ENCODE measurements around the gene WDR93.

Gene WDR93

DNA sequence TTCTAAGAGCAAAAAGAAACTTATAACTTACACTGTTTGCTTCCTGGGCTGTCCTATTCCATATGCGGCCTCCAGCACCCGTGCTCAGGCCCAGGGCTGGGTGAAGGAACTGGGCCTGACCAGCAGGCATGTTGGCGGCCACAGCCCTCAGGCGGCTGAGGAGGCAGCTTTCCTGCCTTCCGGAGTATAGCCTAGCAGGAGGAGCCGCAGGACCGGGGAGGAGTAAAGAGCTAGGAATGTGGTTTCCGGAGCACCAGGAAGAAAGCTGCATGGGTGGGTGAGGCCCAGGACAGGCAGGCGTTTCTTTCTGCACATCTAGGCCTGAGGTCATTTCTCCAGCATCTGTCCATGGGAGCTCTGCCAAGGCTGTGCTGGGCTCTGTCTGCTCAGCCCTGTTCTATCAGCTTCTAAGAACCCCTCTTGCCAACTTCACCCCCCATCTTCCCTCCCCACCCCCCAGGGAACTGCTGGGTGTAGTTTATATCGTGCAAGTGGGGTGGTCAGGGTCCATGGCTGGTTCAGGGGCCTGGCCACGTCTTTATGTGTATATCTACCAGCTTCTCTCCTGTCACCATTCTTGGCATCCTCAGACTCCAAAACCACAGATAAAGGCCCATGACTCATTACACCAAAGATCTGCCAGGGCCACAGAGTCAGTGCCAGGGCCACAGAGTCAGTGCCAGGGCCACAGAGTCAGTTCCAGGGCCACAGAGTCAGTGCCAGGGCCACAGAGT lies 27.6 kb upstream of the WDR93 start:
- no peak for DNase-seq

DNA sequence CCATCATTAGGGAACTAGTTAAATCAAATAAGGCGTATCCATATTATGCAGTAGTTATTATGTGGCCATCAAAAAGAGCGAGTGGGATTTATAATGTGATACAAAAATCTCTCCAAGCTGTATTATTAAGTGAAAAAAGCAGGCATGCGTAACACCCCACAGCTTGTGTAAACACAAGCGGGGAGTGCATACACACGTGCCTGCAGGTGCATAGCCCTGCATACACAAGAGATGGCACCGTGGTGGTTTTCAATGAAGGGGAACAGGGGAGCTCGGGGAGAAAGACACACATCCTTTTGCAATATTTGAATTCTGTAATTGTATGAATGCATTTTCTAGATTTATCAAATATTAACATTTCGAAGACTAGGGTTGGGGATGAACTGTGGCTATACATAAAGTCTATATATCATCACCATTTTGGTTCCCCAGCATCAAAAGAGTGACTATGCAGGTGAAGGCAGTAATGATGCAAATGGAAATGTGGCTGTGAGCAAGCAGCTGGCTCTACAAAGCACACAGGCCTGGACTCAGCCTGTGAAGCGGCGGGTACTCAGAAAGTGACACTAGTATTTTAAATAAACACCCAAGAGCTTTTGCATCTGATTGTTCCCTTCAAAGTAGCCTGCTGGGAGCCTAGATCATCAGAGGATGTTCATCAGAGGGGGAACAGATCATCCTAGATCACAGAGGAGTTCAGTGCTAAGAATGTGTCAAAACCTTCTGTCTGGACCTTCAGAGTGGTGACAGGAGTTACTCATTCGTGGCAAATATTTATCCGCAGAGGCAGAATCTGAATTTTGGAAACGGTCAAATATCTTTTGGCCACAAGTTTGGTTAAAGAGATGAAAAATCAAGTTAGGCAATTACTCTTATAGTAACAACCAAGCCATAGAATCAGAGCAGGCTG lies 25.9 kb upstream of the WDR93 start:
- peak; percentile 69 to 89 (median 84) for DNase-seq

DNA sequence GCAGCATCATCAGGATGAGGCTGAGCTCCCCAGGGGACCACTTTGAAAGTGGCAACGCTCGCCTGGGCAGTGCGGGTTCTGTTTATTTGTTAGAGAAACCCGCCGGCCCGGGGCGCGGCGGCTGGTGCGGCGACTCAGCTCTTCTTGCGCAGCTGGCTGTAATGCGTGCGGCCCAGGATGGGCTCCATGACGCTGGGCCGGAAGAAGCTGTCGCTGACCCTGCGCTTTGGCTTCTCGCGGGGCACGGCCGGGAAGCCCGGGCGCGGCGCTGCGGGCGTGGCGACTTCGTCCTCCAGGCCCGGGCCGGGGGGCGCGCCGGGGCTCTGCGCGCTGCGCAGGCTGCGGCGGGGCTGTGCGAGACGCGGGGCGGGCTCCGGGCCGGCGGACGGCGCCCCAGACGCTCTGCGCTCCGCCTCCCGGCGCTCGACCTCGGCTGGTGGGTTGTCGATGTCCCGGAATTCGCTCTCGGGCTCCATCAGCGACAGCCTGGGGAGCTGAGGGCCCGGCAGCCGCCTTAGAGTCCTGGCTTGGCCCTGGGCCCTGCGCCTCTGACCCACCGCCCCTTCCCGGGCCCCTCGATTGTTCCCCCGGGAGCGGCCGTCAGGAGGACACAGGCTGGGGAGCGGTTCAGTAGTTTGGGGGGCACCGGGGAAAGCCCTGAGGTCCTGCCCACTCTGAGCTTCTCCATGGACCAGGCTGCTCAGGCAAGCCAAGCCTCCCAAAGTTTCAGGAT lies 25.0 kb upstream of the WDR93 start:
- peak; percentile 34 to 70 (median 60) for DNase-seq

DNA sequence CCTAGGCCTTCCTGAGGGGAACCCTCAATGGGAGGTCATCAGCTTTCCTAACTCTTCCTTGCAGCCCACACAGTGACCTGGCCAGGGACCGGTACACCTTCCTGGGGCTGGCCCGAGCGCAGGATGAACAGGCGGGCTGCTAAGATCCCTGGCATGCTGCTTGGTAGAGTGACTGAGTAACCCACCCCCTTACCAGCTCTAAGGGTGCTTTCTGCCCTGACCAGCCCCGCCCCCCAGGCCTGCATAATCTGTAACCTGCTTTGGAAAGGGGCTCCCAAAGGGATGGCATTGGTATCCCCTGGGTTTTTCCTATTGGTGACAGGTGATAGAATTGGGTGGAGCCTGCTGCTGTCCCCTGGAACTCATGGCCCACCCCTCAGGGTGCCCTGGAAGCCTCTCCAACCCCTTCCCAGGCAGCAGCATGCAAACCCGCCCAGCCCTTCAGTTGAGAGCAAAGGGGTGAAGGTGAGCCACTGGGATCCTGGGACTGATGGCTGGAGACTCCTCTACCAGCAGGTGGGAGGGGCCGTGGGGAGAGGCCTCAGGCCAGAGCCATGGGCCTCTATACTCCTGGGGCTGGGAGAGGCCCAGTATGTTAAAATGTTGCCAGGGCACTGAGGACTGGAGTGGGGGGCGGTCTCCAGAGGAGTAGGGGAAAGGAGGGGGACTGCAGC lies 24.3 kb upstream of the WDR93 start:
- peak in 1 of 3 experiments; percentile 6 for DNase-seq

DNA sequence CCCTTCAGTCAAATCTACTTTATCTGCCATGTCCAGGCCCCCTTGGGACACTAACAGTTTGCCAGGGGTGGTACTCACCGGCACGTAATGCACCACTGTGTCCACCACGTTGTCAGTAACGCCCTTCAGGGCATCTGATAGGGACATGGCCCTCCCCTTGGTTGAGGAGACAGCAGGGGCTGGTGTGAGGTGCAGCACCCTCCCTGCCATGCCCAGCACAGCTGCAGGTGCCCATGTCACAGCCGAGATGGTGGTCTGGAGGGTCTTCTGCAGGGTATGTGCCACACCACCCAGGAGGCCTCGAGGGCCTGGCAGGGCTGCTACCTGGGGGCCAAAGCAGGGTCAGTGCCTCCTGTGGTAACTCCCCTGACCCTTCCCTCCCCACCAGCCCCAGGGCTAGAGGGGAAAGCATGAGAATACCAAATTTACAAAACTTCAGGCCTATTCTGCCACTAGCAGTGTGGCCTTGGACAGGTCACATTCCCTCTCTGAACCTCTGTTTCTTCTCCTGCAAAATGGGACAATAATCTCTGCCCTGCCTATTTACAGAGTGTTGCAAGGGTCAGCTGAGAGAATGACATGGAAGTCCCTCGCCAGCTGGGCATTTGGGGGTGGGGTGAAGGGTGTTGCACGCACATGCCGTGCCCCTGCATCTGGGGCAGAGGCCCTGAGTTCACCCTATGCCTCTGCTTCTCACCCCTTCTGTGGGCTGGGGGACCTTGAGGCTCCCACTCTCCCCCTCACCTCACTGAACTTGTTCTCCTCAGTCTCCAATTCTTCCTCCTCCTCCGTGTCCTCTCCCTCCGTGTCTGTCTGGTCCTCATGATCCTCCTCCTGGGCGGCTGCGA lies 23.5 kb upstream of the WDR93 start:
- DNase-seq, result no peak

DNA sequence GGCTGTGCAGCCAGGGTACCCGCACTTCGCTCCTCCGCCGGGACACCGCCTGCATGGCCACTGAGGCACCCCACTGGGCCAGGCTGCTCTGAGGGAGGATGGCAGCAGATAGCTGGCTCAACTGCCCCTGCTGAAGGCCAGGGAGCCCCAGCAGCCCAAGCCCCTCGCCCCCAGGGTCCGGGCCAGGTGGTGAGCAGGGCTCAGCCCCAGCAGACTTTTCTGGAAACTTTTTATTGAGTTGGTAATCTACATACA lies 23.0 kb upstream of the WDR93 start:
- DNase-seq, result no peak

DNA sequence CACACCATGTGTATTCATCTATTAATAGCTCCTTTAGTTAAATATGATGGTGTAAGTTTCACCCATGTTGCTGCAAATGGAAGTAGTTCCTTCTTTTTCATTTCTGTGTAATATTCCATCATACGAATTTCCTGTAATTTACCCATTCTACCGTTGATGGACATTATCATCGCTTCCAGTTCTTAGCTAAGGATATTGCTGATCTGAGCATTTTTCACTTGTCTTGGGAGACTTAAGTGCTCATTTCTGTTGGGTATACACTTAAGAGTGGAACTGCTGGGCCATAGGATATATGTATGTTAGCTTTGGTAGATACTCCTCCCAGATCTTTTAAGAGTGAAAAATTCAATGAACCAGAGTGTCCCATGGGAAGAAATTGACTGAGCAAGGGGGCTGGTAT lies 22.4 kb upstream of the WDR93 start:
- DNase-seq, result no peak

DNA sequence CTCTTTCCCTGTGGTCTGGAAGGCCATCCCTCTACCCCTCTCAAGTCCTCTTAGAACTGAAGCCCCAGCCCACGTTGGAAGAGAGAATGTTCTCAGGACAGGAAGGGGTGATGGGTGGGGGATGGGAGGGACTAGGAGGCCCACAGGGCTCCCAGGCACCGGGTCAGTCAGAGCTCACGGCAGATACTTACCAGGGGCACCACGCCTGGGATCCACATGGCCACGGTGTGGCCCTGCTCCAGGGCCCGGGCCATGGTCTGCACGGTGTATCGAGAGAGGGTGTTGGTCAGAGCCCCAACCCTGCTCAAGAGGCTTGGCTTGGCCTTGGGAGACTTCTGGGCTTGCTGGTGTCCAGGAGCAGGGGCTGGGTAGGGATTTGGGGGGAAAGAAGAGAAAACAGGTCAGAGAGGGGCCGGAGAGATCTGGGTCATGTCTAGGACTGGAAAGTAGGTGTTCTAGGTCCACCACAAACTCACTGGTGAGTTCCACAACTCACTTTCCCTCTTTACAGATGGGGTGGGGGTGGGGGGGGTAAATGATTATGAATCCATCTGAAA lies 21.2 kb upstream of the WDR93 start:
- no peak for DNase-seq

DNA sequence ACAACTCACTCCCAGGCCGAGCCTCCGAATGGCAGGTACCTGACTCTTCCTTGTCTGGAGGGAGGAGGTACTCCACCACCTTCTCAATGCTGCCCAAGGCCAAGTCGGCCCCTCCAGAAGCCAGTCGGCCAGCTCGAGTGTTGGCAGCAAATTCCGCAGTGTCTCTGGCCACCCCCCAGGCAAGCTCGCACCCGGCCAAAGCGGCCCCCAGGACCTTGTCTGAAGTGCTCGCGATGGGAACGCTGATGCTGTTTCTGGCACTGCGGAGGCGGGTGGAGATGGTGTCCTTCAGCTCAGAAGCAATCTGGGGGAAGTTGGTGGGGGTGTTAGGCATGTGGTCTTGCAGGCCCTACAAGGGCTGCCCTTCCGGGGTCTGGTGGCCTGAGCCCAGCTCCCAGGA lies 20.7 kb upstream of the WDR93 start:
- no peak for DNase-seq

DNA sequence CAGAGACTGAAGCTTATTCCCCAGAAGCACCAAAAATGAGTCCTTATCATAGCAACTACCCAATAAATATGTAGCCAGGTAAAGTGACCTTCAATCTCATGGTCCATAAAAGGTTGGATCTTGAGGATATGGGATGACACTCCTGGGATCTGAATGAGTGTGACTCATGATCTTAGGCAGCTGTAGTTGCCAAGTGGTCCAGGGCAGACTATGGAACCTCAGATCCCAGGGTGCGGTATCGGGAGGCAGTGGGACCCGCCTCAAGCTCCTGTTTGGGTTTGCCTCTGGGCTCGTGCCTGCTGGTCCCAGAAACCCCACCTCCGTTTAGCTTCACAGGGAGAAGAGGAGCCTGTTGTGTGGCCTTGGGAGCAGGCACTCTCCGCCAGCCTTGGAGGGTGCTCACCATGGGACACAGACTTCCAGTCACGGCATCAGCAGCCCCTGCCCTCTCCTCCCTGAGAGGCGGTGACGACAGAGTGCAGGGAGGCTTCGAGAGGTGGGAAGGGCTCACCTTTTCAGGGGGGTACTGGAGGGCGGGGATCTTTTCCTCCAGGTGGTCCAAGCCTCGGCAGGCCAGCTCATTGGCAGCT lies 19.5 kb upstream of the WDR93 start:
- no peak for DNase-seq

DNA sequence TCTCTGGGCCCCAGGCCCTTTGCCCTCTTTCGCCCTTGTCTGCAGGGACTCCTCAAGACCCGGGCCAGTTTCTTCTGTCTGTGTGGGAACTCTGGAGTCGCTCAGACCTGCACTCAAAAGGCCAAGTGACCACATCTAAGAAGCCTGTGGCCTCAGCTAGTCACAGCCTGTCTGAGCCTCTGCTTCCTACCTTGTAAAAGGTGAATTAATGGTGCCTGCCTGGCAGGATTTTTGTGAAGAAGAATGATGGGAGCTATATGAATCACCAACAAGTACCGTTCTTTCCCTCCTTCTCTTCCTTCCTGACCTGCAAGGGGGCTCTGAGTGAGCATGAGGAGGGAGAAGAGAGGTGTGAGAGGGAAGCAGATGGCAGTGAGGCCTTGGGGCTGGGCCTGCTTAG lies 18.9 kb upstream of the WDR93 start:
- DNase-seq, result no peak

DNA sequence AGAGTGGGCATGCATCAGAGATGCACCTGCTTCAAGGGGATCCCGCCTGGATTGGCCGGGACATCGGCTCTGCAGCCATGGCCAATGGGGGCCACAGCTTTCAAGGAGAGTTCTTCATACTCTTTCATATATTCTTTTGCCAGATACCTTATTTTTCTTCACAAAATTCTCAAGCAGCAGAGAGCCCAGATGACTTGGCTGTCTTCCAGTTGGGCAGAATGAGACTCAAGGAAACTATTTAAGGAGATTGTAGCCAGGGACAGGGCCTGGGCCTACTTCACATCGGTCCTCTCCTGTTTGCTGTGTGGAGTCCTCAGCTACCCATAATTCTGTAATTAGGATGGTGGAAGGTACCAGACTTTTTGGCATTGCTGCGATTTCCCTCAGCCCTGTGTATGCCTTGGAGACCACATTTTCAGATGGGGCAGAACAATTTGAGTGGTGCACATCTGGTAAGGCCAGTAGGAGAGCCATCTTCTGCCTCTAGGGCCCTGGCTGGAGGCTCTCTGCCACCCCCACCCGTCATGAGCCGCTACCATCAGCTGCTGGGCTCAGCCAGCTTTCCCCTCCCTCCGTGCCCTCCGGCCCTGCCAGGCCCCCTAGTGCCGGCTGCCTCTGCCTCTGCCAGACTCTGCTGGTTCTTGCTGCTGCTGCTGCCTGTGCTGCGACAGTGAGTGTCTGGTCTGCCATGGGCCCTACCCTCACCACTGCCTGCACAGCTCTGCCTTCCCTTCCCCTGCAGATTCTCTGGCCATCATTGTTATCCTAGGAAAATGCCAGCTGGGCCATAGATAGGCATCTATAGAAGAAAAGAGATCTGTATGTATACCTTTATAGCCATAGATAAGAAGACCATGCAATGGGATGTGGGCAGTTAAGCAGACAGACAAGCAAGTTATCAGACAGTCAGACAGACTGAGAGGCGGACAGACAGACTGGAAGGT lies 18.1 kb upstream of the WDR93 start:
- no peak for DNase-seq

DNA sequence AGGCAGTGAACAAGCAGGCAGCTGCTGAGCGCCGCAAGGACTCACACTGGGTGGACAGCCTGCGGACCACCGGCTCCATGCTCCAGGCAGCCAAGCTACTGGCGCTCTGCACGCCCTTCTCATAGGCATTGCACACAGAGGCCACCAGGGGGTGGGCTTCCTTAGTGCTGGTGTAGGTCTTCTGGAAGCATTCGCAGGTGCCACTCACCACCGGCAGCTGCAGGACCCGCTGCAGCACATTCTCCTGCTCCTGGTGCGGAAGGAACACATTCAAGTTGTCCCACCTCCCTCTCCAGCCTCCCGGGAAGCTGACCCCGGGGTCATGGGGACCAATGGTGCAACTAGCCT lies 17.5 kb upstream of the WDR93 start:
- peak in 1 of 3 experiments; percentile 16 for DNase-seq

DNA sequence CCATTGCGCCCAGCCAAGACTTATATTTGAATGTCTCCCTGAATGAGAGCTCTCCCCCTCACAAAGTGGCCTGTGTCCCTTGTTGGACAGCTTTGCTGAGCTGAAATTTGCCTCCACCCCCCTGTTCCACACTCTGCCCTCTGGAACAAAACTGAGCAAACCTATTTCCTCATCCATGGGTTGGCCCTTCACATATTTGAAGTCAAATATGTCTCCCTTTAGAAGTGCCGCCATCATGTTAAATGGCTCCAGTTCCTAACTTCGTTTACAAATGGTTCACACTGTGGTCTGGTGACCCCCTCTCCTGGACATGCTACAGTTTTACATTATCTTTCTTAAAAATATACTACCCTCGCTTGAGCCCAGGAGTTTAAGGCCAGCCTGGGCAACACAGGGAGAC lies 16.1 kb upstream of the WDR93 start:
- DNase-seq, result peak in 1 of 3 experiments; percentile 7

DNA sequence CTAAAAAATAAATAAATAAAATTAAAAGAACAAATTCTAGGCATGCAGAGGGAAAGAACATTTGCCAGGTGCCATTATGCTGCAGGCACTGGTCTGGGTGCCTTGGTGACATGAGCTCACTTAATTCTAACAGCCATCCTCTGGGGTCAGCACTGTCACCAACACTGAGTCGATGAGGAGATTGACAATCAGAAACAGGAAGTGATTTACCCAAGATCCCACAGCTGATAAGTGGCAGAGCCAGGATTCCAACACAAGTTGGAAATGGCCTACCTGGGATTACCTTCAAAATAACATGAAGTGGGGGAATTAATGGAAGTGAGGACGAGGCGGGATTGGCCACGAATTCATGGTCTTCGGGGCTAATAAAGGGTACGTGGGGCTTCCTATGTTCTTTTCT lies 15.0 kb upstream of the WDR93 start:
- DNase-seq, result no peak

DNA sequence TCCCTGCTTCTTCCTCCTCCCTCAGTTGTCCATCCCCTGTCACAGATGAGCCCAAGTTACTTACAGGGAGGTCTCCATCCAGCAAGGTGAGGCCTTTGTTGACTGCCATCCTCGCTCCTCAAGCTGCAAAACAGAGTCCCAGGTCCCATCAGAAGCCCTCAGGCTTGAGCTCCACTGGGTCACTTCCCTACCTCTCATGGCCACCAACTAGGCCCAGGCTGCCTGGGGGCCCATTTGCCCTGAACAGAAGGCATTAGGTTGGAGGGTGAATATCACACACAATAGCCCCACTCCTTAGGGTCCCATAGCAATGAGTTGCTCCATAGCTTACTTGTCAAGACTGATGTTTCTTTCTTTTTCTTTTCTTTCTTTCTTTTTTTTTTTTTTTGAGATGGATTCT lies 13.2 kb upstream of the WDR93 start:
- no peak for DNase-seq

DNA sequence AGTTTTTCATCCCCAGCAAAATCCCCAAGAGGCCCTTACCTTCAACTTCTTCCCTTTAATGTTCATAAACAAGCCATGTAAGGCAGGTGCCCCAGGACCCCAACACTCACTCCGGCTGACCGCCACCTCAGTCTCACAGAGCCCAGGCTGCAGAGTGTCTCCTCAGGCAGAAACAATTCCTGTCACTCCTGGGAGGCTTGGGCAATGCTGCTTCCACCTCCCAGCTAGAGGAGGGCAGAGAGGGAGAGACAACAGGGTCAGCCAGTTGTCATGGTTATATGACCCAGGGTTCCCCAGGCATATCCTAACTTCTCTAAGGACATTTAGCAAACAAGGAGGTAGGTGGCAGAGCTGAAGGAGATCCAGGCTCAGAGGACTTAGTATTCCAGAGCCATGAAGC lies 11.4 kb upstream of the WDR93 start, which contains the start of gene PLIN1:
Gene PLIN1 (minus strand): TSS at position 156 of the 400 bp plus-strand sequence. CDS start 1,878 bp downstream, outside the sequence.
- no peak for DNase-seq

DNA sequence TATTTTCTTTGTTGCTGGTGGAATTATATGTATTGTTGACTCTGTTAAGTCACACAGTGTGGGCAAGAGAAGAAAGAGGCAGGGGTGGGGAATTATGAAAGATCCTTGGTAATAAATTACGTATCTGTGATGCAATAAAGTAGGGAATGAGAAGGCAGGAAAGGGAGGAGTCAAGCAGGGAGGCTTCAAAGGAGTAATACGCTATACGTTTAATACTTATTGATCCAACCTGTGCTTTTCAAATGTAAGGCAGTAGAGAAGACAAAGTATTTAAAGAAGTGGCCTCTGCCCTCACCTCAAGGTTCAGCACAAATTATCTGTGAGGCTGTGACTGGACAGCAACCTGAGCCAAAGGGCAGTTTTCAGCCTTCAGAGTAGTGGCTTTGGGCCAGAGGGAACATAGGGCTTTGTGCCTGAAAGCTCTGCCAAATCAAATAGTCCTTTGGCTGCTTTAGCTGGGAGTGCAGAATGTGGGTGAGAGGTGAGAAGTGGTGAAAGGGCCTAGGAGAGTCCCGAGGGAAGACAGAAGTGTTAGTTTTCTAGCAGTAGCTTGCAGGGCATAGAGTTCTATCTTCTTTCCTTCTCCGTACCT lies 10.2 kb upstream of the WDR93 start:
- DNase-seq, result no peak

DNA sequence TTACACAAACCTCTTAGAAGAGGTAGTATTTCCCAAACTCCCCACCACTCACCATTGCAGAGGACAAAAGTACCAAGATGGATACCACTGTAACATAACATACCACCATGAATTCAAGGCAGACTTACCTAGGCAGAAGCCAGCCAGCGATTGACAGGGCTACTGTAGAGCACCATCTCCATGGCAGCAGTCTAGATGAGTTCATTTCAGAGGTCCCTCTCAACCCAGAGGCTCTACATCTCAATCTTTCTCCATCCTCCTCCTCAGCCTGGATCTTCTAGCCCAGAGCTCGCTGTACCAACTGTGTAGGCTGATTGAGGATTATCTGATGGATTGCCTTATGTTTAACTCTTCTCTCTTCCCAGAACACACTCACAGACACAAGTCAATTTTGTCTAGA lies 9.5 kb upstream of the WDR93 start:
- DNase-seq, result no peak

DNA sequence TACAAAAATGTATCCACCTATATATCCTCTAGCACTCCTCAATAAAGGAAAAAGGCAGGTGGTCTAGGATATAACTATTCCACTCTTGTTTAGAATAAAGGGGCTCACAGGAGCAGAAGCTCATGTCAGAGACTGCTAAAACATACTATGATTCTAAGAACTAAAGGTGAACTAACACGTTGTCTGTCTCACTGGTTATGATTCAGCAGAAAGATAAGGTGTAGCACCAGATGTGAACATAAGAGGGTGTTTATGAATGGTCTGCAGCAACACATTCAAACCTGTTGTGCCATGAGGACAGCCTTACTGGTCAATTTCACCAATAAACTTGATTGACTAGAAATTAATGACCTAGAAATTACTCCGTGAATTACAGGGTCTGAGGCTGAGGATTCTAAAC lies 4.6 kb upstream of the WDR93 start:
- no peak for DNase-seq

All from NCI-H1417 (cell line).